Stomach (tissue), 9 donors: ENCODE results near the gene HYPK. TPM values are rescaled to one million over a fixed set of nuclear protein-coding genes. Genes with fewer than 3 reads are reported as not detected.

Experiments
- DNase-seq, 2 donors: peaks; one replicate each; pipeline versions ENCODE4 v3.0.0 to v3.0.0-alpha.2; 2013 to 2019
- H3K27ac ChIP-seq, 5 donors: fragments of 200-600 bp in 4 of 5; sonication (generic) in 4 of 5; one replicate each; pipeline ENCODE4 v1.5.1; 2013 to 2019; ENCODE audit warnings: mild to moderate bottlenecking in 1 of 5, moderate library complexity in 1 of 5
- H3K27me3 ChIP-seq, 3 donors: fragments of 200-600 bp; sonication (generic); one replicate each; pipeline ENCODE4 v1.5.1; 2017 to 2019; ENCODE audit warnings: mixed run types in 1 of 3
- H3K36me3 ChIP-seq, 4 donors: fragments of 200-600 bp; sonication (generic); 1 replicate in 3 of 4; 2 replicates in 1 of 4; pipeline ENCODE4 v1.5.1; 2016 to 2019
- H3K4me1 ChIP-seq, 4 donors: fragments of 200-600 bp; sonication (generic); one replicate each; pipeline ENCODE4 v1.5.1; 2016 to 2019
- H3K4me3 ChIP-seq, 4 donors: fragments of 200-600 bp; sonication (generic) in 3 of 4; one replicate each; pipeline ENCODE4 v1.5.1; 2016 to 2019; ENCODE audit warnings: mild to moderate bottlenecking in 1 of 4
- H3K9me3 ChIP-seq, 4 donors: fragments of 200-600 bp; sonication (generic); one replicate each; pipeline ENCODE4 v1.5.1; 2016 to 2019
- EP300 ChIP-seq: sonication (generic); formaldehyde crosslinking; IDR thresholded peaks from one replicate; pipeline ENCODE4 v1.6.1; 2017; ENCODE audit warnings: antibody characterized with exemption
- POLR2A ChIP-seq, 4 donors: fragments of 450-650 bp; IDR thresholded peaks; one replicate each; pipeline ENCODE4 v1.6.1; 2016; ENCODE audit warnings: antibody characterized with exemption in 4 of 4, control low read depth in 2 of 4, mild to moderate bottlenecking in 1 of 4, moderate library complexity in 1 of 4
- POLR2AphosphoS5 ChIP-seq, 3 donors: sonication (generic); formaldehyde crosslinking; IDR thresholded peaks; one replicate each; pipeline ENCODE4 v1.6.1; 2016; ENCODE audit warnings: antibody characterized with exemption in 3 of 3
- WGBS, 5 donors: extraction: QIAGEN DNeasy Blood & Tissue Kit in 3 of 5; methylation state at CpG; one replicate each; pipeline versions ENCODE4 v1.1.5 to v1.1.7; 2013 to 2018; 5-methylcytosine and 5-hydroxymethylcytosine counted together
- intact Hi-C: fragments of 100-400 bp; cut with DNase I; formaldehyde crosslinking; loops from one replicate; pipeline ENCODE4 v1.15.1; 2023; ENCODE audit warnings: low total_unique reads
- polyA plus RNA-seq, 3 donors: library from polyadenylated mRNA; stranded (reverse); fragments of 200-250 nt; gene quantifications; one replicate each; pipeline ENCODE4 v1.2.3, GENCODE V29; 2013
- small RNA-seq, 4 donors: library from RNA; depleted of rRNA; stranded (forward); fragments of <200 nt; gene quantifications; one replicate each; pipeline ENCODE3, GENCODE V24; 2016
- total RNA-seq, 5 donors: library from RNA; depleted of rRNA; stranded (reverse); fragments of >200 nt; gene quantifications; one replicate each; pipeline versions ENCODE4 v1.1.0 to v1.2.3, GENCODE V29; 2014 to 2016
- TF ChIP-seq, protein P1 (sequence below), 7 experiments: fragments of 450-650 bp in 4 of 7; fragments of 200-600 bp in 3 of 7; sonication (generic) in 3 of 7; IDR thresholded peaks; one replicate each; pipeline ENCODE4 v1.5.1; 2016 to 2019; ENCODE audit warnings: antibody characterized with exemption in 7 of 7, control low read depth in 2 of 7, mild to moderate bottlenecking in 1 of 7
- donor health status: healthy with polysubstance abuse.
- donor health status: Bipolar disorder and iron deficiency.
- donor health status: healthy.

HYPK gene
- total and polyA plus RNA-seq, 8 donors = 1.8 to 61.6 (median 22.7) TPM

- no peak overlapping the region for H3K27ac ChIP-seq
- H3K9me3 ChIP-seq = no peaks in the 10 kb centered on the region
- DNase-seq = no peak
- no peak overlapping the region for H3K4me3 ChIP-seq
- intact Hi-C loops = no loop called here
- TF ChIP-seq, protein P1, sequence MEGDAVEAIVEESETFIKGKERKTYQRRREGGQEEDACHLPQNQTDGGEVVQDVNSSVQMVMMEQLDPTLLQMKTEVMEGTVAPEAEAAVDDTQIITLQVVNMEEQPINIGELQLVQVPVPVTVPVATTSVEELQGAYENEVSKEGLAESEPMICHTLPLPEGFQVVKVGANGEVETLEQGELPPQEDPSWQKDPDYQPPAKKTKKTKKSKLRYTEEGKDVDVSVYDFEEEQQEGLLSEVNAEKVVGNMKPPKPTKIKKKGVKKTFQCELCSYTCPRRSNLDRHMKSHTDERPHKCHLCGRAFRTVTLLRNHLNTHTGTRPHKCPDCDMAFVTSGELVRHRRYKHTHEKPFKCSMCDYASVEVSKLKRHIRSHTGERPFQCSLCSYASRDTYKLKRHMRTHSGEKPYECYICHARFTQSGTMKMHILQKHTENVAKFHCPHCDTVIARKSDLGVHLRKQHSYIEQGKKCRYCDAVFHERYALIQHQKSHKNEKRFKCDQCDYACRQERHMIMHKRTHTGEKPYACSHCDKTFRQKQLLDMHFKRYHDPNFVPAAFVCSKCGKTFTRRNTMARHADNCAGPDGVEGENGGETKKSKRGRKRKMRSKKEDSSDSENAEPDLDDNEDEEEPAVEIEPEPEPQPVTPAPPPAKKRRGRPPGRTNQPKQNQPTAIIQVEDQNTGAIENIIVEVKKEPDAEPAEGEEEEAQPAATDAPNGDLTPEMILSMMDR (IDR thresholded peaks at IDR 0.05) = no peak
- TF ChIP-seq POLR2AphosphoS5 (IDR thresholded peaks at IDR 0.05) (no peak), EP300 (no peak), POLR2A (IDR thresholded peaks at IDR 0.05) (no peak)
- H3K36me3 ChIP-seq = peaks cover 6 to 72% (median 50%) of the 10 kb centered on the region in 4 donors
- no peaks in the 10 kb centered on the region for H3K27me3 ChIP-seq
- H3K4me1 ChIP-seq = no peaks in the 10 kb centered on the region
These were observed 45.0 kb downstream of the HYPK start for GRCh38 chr15:43845421-43845820.

DNA sequence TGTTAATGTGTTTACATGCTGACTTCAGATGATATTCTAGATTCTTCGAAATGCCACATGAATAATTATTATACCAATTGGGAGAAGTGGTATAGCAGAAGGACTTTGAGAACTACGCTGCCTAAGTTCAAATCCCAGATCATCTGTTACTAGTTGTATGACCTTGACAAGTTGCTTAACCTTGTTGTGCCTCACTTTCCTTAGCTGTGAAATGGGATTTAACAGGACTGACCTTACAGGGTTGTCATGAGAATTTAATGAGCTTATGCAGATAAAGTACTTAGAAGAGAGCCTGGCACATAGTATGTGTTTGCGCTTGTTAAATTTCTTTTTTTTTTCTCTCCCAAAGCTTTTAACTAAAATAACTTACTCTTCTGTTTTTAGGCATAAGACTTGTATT, 50.9 kb downstream of the HYPK start:
- H3K4me1 ChIP-seq = no peaks in the 10 kb centered on the region
- H3K4me3 ChIP-seq = no peak overlapping the region
- TF ChIP-seq EP300 = no peak
- TF ChIP-seq POLR2A (IDR thresholded peaks at IDR 0.05) = no peak
- TF ChIP-seq POLR2AphosphoS5 (IDR thresholded peaks at IDR 0.05) = no peak
- TF ChIP-seq, protein P1 (IDR thresholded peaks at IDR 0.05) = no peak
- H3K9me3 ChIP-seq = no peaks in the 10 kb centered on the region
- DNase-seq = no peak
- H3K27me3 ChIP-seq = no peaks in the 10 kb centered on the region
- no peak overlapping the region for H3K27ac ChIP-seq
- H3K36me3 ChIP-seq = peaks cover 15 to 66% (median 40%) of the 10 kb centered on the region in 4 donors
- 96 to 99% (median 96%) methylated on average over 3 of the region's 3 CpGs for WGBS, 5 donors
- intact Hi-C loops = no loop called here

DNA sequence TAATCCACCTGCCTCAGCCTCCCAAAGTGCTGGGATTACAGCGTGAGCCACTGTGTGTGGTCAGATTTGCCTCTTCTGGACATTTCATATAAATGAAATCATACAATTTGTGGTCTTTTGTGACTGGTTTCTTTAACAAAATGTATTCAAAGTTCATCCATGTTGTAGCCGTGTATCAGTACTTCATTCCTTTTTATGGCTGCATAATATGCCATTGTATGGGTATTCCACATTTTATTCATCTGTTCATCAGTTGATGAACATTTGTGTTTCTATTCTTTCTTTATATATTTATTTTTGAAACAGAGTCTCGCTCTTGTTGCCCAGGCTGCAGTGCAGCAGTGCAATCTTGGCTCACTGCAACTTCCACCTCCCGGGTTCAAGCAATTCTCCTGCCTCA, 52.2 kb downstream of the HYPK start:
- Histone ChIP-seq H3K36me3 (peaks cover 9 to 56% (median 38%) of the 10 kb centered on the region in 4 donors), H3K27me3 (no peaks in the 10 kb centered on the region), H3K9me3 (no peaks in the 10 kb centered on the region), H3K27ac (no peak overlapping the region), H3K4me3 (no peak overlapping the region), H3K4me1 (no peaks in the 10 kb centered on the region)
- 97 to 100% (median 98%) methylated on average over 4 of the region's 4 CpGs for WGBS, 5 donors
- DNase-seq = no peak
- TF ChIP-seq EP300 (no peak), POLR2AphosphoS5 (IDR thresholded peaks at IDR 0.05) (no peak), POLR2A (IDR thresholded peaks at IDR 0.05) (no peak)
- TF ChIP-seq, protein P1 (IDR thresholded peaks at IDR 0.05) = no peak
- intact Hi-C loops = no loop called here

Small RNA genes within 50 kb of the gene (small RNA-seq; reads per million reads assigned to genes)
- 0 reads per million in 4 donors for gene MIR1282

Other genes with a start within 250 kb of the HYPK start
- gene PPIP5K1, start 210.4 kb upstream of the HYPK start, total RNA-seq = 100 to 1,000 TPM in 1 of 5 donors, 10 to 100 TPM in 4; 34.1 to 160 (median 69.2) TPM
- gene PPIP5K1, start 210.4 kb upstream of the HYPK start, polyA plus RNA-seq = 1 to 10 TPM; 4.0 to 8.4 (median 5.0) TPM
- 100 to 1,000 TPM in 1 of 5 donors, 10 to 100 TPM in 4; 14.0 to 118 (median 54.8) TPM for gene CKMT1B, start 206.6 kb upstream of the HYPK start, total RNA-seq
- 10 to 100 TPM; 17.2 to 41.1 (median 27.2) TPM for gene CKMT1B, start 206.6 kb upstream of the HYPK start, polyA plus RNA-seq
- 1 to 10 TPM in 3 of 5 donors, under 1 TPM in 1, not detected in 1; 0.58 to 5.8 (median 3.1) TPM for gene STRC, start 181.8 kb upstream of the HYPK start, total RNA-seq
- under 1 TPM; 0.25 to 0.78 (median 0.31) TPM for gene STRC, start 181.8 kb upstream of the HYPK start, polyA plus RNA-seq
- 1 to 10 TPM in 4 of 5 donors, under 1 TPM in 1; 0.45 to 7.8 (median 3.5) TPM for gene CATSPER2, start 151.8 kb upstream of the HYPK start, total RNA-seq
- gene CATSPER2, start 151.8 kb upstream of the HYPK start, polyA plus RNA-seq = 1 to 10 TPM; 1.1 to 4.5 (median 2.5) TPM
- 100 to 1,000 TPM in 2 of 5 donors, 10 to 100 TPM in 1, 1 to 10 TPM in 1, under 1 TPM in 1; 0.89 to 142 (median 50.6) TPM for gene CKMT1A, start 106.7 kb upstream of the HYPK start, total RNA-seq
- 10 to 100 TPM; 18.7 to 32.5 (median 25.7) TPM for gene CKMT1A, start 106.7 kb upstream of the HYPK start, polyA plus RNA-seq
- 100 to 1,000 TPM in 2 of 5 donors, 10 to 100 TPM in 3; 16.3 to 227 (median 66.6) TPM for gene PDIA3, start 54.2 kb upstream of the HYPK start, total RNA-seq
- 100 to 1,000 TPM in 2 of 3 donors, 10 to 100 TPM in 1; 34.7 to 168 (median 112) TPM for gene PDIA3, start 54.2 kb upstream of the HYPK start, polyA plus RNA-seq
- 100 to 1,000 TPM in 1 of 5 donors, 10 to 100 TPM in 3, 1 to 10 TPM in 1; 8.1 to 131 (median 45.4) TPM for gene ELL3, start 23.6 kb upstream of the HYPK start, total RNA-seq
- gene ELL3, start 23.6 kb upstream of the HYPK start, polyA plus RNA-seq = 10 to 100 TPM in 1 of 3 donors, 1 to 10 TPM in 2; 4.0 to 14.2 (median 5.6) TPM
- gene SERF2, start 8.3 kb upstream of the HYPK start, total RNA-seq = 1,000 to 10,000 TPM in 1 of 5 donors, 100 to 1,000 TPM in 4; 276 to 1,195 (median 526) TPM
- gene SERF2, start 8.3 kb upstream of the HYPK start, polyA plus RNA-seq = 1,000 to 10,000 TPM; 2,001 to 3,403 (median 2,340) TPM
- gene SERINC4, start 379 bp upstream of the HYPK start, total RNA-seq = not detected
- under 1 TPM in 2 of 3 donors, not detected in 1; 0.37 to 0.55 TPM for gene SERINC4, start 379 bp upstream of the HYPK start, polyA plus RNA-seq
- gene MFAP1, start 24.1 kb downstream of the HYPK start, total RNA-seq = 10 to 100 TPM in 2 of 5 donors, 1 to 10 TPM in 3; 1.2 to 20.3 (median 4.6) TPM
- 10 to 100 TPM in 2 of 3 donors, 1 to 10 TPM in 1; 9.7 to 17.7 (median 16.6) TPM for gene MFAP1, start 24.1 kb downstream of the HYPK start, polyA plus RNA-seq
- gene WDR76, start 26.4 kb downstream of the HYPK start, total RNA-seq = 10 to 100 TPM in 1 of 5 donors, 1 to 10 TPM in 4; 1.2 to 14.5 (median 4.0) TPM
- 1 to 10 TPM; 3.2 to 4.0 (median 3.6) TPM for gene WDR76, start 26.4 kb downstream of the HYPK start, polyA plus RNA-seq